ENCODE data around the gene RAB11FIP3. TPM values are rescaled to one million over a fixed set of nuclear protein-coding genes. Genes with fewer than 3 reads are reported as not detected.
A peak's percentile ranks its signal among the peaks of the same experiment; 100 is the strongest.

The RAB11FIP3 gene
- total RNA-seq, 1 donor, result 25.3 TPM

DNA sequence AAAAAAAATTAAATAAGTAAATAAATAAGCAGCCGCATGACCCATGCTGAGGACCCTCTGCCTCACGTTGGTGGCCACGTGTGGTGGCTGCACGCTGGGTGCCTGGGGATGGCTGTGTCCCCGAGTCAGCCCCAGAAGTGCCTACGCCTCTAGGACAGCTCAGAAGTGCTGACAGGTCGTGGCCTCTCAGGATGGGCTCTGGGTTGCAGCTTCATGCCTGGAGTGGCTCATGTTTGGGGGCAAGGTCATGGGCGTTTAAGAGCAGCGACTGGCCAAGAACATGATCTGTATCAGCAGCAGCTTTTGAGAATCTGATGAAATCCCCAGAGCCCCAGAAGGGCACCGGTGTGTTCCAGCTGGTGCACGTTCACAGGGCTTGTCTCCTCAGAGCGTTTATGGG lies 75.3 kb downstream of the RAB11FIP3 start:
- H3K4me1 ChIP-seq (ENCODE audit: insufficient read depth, low read length), result no peaks in the 10 kb centered on the region
- H3K4me2 ChIP-seq (ENCODE audit: insufficient read depth, low read length), result no peak overlapping the region
- no peak overlapping the region for H2AFZ ChIP-seq (ENCODE audit: low read length)
- H3K27ac ChIP-seq (ENCODE audit: low read depth, low read length), result no peak overlapping the region
- H3K79me2 ChIP-seq (ENCODE audit: insufficient read depth, low read length), result no peaks in the 10 kb centered on the region
- H3K9me3 ChIP-seq (ENCODE audit: low read depth, low read length), result no peaks in the 10 kb centered on the region
- H3K4me3 ChIP-seq (ENCODE audit: insufficient read depth, low read length), result no peak overlapping the region
- peaks cover 9% of the 10 kb centered on the region for H3K36me3 ChIP-seq (ENCODE audit: insufficient read depth, low read length)
- no peaks in the 10 kb centered on the region for H4K20me1 ChIP-seq (ENCODE audit: insufficient read depth, low read length)
- TF ChIP-seq, protein P1, sequence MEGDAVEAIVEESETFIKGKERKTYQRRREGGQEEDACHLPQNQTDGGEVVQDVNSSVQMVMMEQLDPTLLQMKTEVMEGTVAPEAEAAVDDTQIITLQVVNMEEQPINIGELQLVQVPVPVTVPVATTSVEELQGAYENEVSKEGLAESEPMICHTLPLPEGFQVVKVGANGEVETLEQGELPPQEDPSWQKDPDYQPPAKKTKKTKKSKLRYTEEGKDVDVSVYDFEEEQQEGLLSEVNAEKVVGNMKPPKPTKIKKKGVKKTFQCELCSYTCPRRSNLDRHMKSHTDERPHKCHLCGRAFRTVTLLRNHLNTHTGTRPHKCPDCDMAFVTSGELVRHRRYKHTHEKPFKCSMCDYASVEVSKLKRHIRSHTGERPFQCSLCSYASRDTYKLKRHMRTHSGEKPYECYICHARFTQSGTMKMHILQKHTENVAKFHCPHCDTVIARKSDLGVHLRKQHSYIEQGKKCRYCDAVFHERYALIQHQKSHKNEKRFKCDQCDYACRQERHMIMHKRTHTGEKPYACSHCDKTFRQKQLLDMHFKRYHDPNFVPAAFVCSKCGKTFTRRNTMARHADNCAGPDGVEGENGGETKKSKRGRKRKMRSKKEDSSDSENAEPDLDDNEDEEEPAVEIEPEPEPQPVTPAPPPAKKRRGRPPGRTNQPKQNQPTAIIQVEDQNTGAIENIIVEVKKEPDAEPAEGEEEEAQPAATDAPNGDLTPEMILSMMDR (IDR thresholded peaks at IDR 0.05; ENCODE audit: extremely low read depth, low read depth, low read length), result no peak
- no peaks in the 10 kb centered on the region for H3K27me3 ChIP-seq (ENCODE audit: insufficient read depth, low read length)
- peak; percentile 22 for DNase-seq (ENCODE audit: insufficient read length, low spot score, missing footprints)

DNA sequence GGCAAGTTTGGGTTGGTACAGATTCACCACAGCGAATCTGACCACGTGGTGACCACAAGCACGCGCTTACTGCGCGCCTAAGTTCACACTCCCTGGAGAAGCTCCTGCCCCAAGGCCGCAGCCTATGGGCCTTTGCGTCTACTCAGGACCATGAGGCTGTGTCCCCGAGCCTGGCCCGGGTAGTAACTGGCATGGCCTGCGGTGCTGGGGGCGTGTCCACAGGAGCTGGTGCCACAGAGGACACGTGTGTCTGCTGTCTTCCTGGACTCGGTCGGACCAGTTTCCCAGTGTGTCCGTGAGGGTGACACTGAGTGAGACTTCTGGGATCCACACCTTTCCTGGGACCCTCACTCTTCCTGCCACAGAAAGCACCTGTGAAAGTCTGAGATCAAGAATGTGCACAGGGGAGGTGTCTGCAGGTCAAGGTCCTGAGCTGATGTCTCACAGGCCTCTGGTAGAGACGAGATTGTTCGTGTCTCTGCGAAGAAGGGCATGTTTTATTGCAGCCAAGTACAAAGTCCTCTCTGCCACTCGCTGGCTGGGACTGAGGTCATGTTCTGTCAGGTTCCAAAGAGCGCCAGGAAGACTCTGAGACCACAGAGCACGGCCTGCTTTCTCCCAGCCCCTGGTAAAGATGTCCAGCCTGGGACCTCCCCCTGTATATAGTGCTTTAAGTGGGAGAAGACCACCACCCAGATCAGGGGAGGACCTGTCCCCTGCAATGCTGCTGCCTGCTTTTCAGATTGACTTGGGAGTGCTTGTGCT lies 76.9 kb downstream of the RAB11FIP3 start:
- Histone ChIP-seq H3K4me3 (ENCODE audit: insufficient read depth, low read length) (no peak overlapping the region), H3K36me3 (ENCODE audit: insufficient read depth, low read length) (peaks cover 9% of the 10 kb centered on the region), H4K20me1 (ENCODE audit: insufficient read depth, low read length) (no peaks in the 10 kb centered on the region), H2AFZ (ENCODE audit: low read length) (no peak overlapping the region), H3K9me3 (ENCODE audit: low read depth, low read length) (no peaks in the 10 kb centered on the region), H3K4me1 (ENCODE audit: insufficient read depth, low read length) (no peaks in the 10 kb centered on the region), H3K4me2 (ENCODE audit: insufficient read depth, low read length) (no peak overlapping the region), H3K27me3 (ENCODE audit: insufficient read depth, low read length) (no peaks in the 10 kb centered on the region), H3K79me2 (ENCODE audit: insufficient read depth, low read length) (no peaks in the 10 kb centered on the region), H3K27ac (ENCODE audit: low read depth, low read length) (no peak overlapping the region)
- DNase-seq (ENCODE audit: insufficient read length, low spot score, missing footprints), result peak; percentile 70
- TF ChIP-seq, protein P1 (IDR thresholded peaks at IDR 0.05; ENCODE audit: extremely low read depth, low read depth, low read length), result no peak

DNA sequence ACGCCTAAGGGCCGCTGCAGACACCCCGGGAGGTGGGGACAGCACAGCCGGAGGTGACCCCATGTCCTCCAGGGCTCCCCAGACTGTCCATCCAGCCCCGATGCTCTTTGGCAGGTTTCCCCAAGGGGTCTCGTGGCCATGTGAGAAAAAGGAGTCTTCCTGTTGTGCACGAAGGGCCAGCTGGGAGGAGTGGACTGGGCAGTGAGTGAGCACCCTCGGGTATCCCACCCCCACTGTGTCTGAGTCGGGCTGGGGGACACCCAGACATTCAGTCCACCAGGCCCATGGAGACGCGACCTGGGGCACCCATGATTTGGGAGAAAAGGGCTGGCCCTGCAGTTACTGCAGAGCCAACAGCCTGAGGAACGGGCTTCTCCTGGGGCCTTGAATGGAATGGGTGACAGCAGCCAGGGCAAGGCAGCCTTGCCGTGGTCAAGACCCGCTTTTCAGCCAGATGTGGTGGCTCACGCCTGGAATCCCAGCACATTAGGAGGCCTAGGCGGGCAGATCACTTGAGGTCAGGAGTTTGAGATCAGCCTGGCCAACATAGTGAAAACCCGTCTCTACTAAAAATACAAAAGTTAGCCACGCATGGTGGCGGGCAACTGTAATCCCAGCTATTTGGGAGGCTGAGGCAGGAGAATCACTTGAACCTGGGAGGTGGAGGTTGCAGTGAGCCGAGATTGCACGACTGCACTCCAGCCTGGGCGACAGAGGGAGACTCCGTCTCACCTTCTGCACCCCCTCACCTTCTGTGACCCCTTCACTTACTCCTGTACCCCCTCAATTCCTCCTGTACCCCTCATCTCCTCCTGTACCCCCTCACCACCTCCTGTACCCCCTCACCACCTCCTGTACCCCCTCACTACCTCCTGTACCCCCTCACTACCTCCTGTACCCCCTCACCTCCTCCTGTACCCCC lies 78.0 kb downstream of the RAB11FIP3 start:
- no peak overlapping the region for H3K4me2 ChIP-seq (ENCODE audit: insufficient read depth, low read length)
- H3K4me3 ChIP-seq (ENCODE audit: insufficient read depth, low read length), result no peak overlapping the region
- no peak overlapping the region for H2AFZ ChIP-seq (ENCODE audit: low read length)
- no peaks in the 10 kb centered on the region for H3K79me2 ChIP-seq (ENCODE audit: insufficient read depth, low read length)
- DNase-seq (ENCODE audit: insufficient read length, low spot score, missing footprints), result peak; percentile 83
- TF ChIP-seq, protein P1 (IDR thresholded peaks at IDR 0.05; ENCODE audit: extremely low read depth, low read depth, low read length), result no peak
- no peak overlapping the region for H3K27ac ChIP-seq (ENCODE audit: low read depth, low read length)
- H3K4me1 ChIP-seq (ENCODE audit: insufficient read depth, low read length), result no peaks in the 10 kb centered on the region
- H3K9me3 ChIP-seq (ENCODE audit: low read depth, low read length), result no peaks in the 10 kb centered on the region
- no peaks in the 10 kb centered on the region for H3K27me3 ChIP-seq (ENCODE audit: insufficient read depth, low read length)
- H3K36me3 ChIP-seq (ENCODE audit: insufficient read depth, low read length), result peaks cover 9% of the 10 kb centered on the region
- H4K20me1 ChIP-seq (ENCODE audit: insufficient read depth, low read length), result no peaks in the 10 kb centered on the region

Data from osteoblast (primary cell).